HG03039 (cell line): ENCODE data around the gene PLA2G7.
"Not testable (repeated sequence)": the region's sequence is repeated elsewhere in the genome, so short reads cannot be mapped to it uniquely, and the experiment has no call there.

Experiments
- ATAC-seq: cut with Tn5 transposase; IDR thresholded peaks from one replicate; pipeline ENCODE4 v1.9.1; 2021; ENCODE audit warnings: mild to moderate bottlenecking, moderate library complexity; ENCODE audit not compliant: unreplicated experiment

PLA2G7 gene

GRCh38 chr6:46748940-46749503 lies 13.8 kb upstream of the PLA2G7 start:
- no peak for ATAC-seq

DNA sequence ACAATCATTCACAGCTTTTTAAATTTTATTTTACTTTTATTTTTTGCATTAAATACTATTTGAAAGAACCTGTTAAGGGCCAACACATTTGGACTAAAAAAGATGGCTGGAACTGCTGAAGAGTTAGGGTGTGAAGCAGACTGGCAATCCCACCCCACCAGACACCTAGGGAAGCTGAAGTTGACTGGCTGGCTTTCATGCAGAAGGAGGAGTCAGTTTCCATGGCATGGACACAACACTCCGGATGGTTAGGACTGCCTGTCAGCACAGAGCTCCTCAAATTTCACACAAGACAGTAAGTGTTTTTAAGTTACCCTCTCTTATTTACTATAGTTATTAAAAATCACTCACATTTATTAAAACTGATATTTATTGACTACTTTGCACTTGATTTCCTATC lies 11.5 kb upstream of the PLA2G7 start, which contains the start of gene ANKRD66:
Gene ANKRD66 (plus strand): TSS at position 238 of the 400 bp plus-strand sequence. CDS start 5,016 bp downstream, outside the sequence.
- no peak for ATAC-seq

- no peak for ATAC-seq
Observed at GRCh38 chr6:46745973-46746372, 10.8 kb upstream of the PLA2G7 start.

GRCh38 chr6:46744159-46744725 lies 9.1 kb upstream of the PLA2G7 start:
- ATAC-seq: not testable (repeated sequence)

GRCh38 chr6:46743425-46744158 lies 8.4 kb upstream of the PLA2G7 start:
- ATAC-seq: no peak

- no peak for ATAC-seq
Observed at GRCh38 chr6:46741910-46742309, 6.7 kb upstream of the PLA2G7 start.

- no peak for ATAC-seq
Observed at GRCh38 chr6:46741482-46741881, 6.3 kb upstream of the PLA2G7 start.

GRCh38 chr6:46736906-46737305 lies 1.7 kb upstream of the PLA2G7 start:
- ATAC-seq: no peak

- no peak for ATAC-seq
Observed at GRCh38 chr6:46735720-46736031, 501 bp upstream of the PLA2G7 start.

- ATAC-seq: no peak
Observed at GRCh38 chr6:46733341-46733801, 1.8 kb downstream of the PLA2G7 start.

DNA sequence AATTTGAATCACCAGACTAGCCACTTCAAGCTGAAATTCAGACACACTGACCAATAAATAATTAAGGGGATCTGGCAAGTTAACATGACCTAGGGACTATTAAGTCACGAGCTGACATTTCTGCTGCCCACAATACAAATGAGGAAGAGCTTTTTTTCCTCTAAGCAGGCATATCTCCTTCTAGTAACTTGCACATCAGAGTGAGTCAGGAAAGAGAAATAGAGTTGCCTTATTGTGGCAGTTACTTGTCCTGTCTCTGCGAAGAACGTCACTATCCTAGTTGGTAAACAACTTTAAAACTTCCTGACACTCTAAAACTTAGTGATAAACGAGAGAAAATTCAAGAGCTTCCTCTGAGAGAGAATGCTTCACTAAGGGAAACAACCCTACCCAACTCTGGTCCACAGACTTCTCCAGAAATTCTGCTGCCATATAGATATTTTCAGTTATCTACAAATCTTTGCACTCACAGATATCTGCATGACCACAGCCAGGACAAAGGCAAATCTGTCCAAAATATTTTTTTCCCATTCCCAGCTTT lies 4.2 kb downstream of the PLA2G7 start:
- no peak for ATAC-seq

- no peak for ATAC-seq
Observed at GRCh38 chr6:46729787-46730326, 5.3 kb downstream of the PLA2G7 start.

- no peak for ATAC-seq
Observed at GRCh38 chr6:46720401-46720800, 14.8 kb downstream of the PLA2G7 start.

- no peak for ATAC-seq
Observed at GRCh38 chr6:46719099-46719498, 16.1 kb downstream of the PLA2G7 start.

- no peak for ATAC-seq
Observed at GRCh38 chr6:46715141-46715540, 20.0 kb downstream of the PLA2G7 start.

DNA sequence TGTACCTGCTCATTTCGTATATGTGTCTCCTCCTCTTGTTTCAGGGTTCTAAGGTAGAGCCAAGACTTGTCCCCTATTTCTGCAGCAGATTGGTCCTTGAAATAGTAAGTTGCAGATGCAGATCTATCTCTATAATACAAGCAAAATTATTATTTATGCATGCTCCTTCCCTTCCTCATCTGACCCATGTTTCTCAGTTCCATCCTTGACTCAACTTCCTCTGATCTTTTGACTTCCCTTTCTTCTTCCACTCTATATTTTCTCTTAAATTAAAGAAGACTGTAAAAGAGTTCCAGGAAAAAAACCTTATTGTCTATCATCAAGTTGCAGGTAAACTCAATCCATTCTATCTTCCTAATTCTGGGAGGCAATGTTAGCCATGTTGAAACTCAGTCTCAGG lies 23.7 kb downstream of the PLA2G7 start:
- ATAC-seq: no peak

DNA sequence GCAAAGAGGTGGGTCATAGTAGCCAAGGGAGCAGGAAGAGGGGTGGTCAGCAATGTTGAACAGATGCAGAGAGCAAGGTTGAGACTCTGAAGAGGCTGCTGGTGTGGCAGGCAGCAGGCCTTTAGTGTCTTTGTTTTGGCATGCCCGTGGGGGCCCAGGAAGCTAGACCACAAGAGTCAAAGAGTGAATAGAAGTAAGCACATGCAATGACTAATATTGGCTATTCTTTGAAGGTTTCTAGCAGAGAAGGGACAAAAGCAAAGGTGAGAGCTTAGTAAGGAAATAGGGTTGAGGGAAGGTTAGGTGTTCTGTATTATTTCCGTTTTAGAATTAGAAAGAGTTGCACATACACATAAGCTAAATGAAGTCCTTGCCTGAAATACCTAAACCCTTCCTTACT lies 28.7 kb downstream of the PLA2G7 start:
- ATAC-seq: no peak

DNA sequence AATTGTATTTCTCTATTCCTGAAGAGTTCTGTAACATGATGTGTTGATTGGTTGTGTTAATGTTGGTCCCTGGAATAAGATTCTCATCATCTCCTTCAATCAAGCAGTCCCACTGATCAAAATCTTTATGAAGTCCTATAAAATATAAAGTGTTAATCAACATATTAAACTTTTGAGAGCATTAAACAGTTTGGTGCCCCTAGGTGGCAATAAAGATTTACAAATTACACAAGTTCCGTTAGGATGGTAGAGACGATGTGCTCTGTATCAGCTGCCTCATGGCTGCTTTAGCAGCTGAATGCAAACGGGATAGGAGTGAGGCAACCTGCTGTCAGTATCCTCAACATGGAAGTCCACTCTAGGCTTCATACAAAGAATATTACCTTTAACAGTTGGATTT lies 30.6 kb downstream of the PLA2G7 start:
- ATAC-seq: no peak

DNA sequence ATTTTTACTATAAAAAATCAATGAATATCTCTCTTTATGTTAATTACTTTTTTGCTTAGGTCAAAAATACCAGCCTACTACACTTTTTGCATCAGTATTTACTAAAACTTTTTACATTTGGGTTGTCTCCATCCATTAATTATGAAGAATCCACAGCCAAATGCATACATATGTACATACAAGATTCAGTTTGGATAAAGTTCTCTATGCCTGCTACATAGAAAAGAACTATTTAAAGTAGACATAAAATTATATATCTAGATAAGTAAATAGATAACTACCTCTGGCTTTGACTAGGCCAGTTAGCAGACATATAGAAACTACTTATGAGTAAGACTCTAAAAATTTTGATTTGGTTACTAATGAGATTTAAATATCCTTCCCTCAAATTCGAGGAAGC lies 35.2 kb downstream of the PLA2G7 start:
- no peak for ATAC-seq

- ATAC-seq: no peak
Observed at GRCh38 chr6:46690911-46691451, 44.2 kb downstream of the PLA2G7 start.

DNA sequence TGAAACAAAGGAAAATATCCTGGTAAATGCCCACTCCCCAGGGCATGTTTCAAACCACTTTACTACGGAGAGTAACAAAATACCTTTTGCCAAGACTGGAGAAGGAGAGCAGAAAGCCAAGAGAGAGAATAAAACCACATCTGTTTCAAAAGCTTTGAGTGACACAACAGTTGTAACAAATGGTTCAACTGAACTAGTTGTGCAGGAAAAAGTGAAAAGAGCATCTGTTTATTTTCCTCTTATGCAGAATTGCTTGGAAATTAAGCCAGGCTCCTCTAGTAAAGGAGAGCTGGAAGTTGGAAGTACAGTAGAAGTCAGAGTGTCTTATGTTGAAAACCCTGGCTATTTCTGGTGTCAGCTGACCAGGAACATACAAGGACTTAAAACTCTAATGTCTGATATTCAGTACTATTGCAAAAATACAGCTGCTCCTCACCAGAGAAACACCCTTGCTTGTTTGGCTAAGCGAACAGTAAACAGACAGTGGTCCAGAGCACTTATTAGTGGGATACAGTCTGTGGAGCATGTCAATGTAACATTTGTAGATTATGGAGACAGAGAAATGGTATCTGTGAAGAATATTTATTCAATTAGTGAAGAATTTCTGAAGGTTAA lies 44.9 kb downstream of the PLA2G7 start:
- ATAC-seq: no peak
